ENCODE data around the gene UCK2.
A peak's percentile ranks its signal among the peaks of the same experiment; 100 is the strongest.

UCK2 gene

GRCh38 chr1:165900576-165901380 lies 73.4 kb downstream of the UCK2 start:
- no peak overlapping the region; the same call in 1 of the 2 replicates for H3K4me3 ChIP-seq (ENCODE audit: low read length)
- no peak for TF ChIP-seq CTCF (conservative IDR thresholded peaks at IDR 0.05; ENCODE audit: low read length)
- peak; percentile 63 for DNase-seq (ENCODE audit: low read depth)

GRCh38 chr1:165902565-165902964 lies 75.2 kb downstream of the UCK2 start:
- no peak for TF ChIP-seq CTCF (conservative IDR thresholded peaks at IDR 0.05; ENCODE audit: low read length)
- no peak overlapping the region for H3K4me3 ChIP-seq (ENCODE audit: low read length)
- DNase-seq (ENCODE audit: low read depth) = no peak

- no peak for TF ChIP-seq CTCF (conservative IDR thresholded peaks at IDR 0.05; ENCODE audit: low read length)
- DNase-seq (ENCODE audit: low read depth) = peak; percentile 80
- H3K4me3 ChIP-seq (ENCODE audit: low read length) = no peak overlapping the region
These were observed 76.3 kb downstream of the UCK2 start for GRCh38 chr1:165903672-165904071.

- H3K4me3 ChIP-seq (ENCODE audit: low read length) = no peak overlapping the region
- TF ChIP-seq CTCF (conservative IDR thresholded peaks at IDR 0.05; ENCODE audit: low read length) = no peak
- DNase-seq (ENCODE audit: low read depth) = no peak
These were observed 77.5 kb downstream of the UCK2 start for GRCh38 chr1:165904948-165905347.

GRCh38 chr1:165905853-165906252 lies 78.4 kb downstream of the UCK2 start:
- no peak for TF ChIP-seq CTCF (conservative IDR thresholded peaks at IDR 0.05; ENCODE audit: low read length)
- DNase-seq (ENCODE audit: low read depth) = no peak
- no peak overlapping the region for H3K4me3 ChIP-seq (ENCODE audit: low read length)

GRCh38 chr1:165907256-165907857 lies 79.9 kb downstream of the UCK2 start:
- DNase-seq (ENCODE audit: low read depth) = no peak
- TF ChIP-seq CTCF (conservative IDR thresholded peaks at IDR 0.05; ENCODE audit: low read length) = no peak
- H3K4me3 ChIP-seq (ENCODE audit: low read length) = no peak overlapping the region
